NCI-H2081 treated with DMSO at 0.1 percent for 48 hours (cell line): ENCODE results near the gene NSG2.

Experiments
- DNase-seq: peaks from one replicate; lab custom pipeline; 2025; lab: John Stamatoyannopoulos, UW

Gene NSG2

DNA sequence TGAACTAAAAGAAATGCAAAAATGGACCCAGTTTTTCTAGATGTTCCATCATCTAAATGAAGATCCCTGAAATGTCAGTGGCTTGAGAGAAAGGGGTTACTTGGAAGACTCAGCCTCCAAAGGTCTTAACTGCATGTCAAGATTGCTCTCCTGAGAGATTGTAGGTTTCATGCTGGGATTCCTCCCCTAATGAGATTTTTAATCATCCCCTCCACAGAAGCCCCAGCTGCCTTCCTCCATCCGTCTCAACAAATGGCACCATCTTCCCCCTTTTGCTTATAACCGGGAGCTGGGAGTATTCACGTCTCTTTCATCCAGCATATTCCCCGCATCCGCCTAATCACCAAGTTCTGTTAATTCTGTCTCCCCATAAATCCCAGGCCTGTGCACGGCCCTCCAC lies 104.5 kb downstream of the NSG2 start:
- no peak for DNase-seq

DNA sequence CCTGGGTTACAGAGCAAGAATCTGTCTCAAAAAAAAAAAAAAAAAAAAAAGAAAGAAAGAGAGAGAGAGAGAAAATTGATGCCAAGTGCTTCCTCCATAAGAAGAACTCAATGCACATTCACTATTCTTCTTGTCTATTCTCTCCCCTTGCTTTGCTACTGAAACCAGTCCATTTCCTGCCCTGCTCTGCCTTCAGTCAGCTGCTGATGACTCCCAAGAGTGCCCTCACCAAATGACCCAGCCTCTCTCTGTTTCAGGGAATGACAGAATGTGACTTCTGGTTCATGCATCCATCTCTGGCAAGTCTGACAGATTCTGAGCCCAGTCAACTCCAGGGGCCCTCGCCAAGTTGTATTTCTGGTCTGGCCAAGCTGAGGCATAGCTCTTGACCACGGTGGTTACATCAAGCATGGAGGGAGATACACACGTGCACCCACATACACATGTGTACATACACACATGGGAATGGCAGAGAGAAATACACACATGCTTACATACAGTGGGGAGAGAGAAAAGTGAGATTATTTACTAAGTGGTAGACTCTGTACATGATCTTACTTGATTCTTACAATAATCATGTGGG lies 106.2 kb downstream of the NSG2 start:
- DNase-seq = no peak

DNA sequence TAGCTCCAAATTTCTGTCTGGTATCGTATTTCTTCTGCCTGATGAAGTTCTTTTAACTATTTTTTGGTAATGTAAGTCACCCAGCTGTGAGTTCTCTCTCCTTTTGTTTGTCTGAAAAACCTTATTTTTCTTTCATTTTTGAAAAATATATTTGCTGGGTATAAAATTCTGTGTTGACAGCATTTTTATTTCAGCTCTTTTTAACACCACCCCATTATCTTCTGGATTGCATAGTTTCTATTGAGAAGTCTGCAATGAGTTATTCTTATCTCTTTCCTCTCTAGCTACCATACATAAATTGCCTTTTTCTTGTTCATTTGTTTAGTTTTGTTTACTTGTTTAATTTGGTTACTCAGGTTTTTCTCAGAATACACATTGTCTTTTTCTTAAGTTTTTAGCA lies 109.1 kb downstream of the NSG2 start:
- no peak for DNase-seq

DNA sequence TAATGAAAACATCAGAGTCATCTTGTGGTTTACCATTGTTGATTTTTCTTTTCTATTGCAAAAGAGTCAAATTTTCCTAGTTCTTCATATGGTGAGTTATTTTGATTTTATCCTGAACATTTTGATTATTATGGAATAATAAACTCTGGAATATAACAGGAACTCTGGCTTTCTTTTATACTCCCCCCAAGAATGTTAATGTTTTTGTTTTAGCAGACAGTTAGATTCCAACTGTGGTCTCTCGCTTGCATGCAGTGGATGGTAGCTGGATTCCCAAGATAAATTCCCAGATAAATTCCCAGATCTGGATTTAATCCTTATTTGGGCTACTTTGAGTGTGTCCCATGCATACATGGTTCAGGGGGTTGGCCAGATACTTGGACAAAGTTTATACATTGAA lies 109.8 kb downstream of the NSG2 start:
- no peak for DNase-seq

DNA sequence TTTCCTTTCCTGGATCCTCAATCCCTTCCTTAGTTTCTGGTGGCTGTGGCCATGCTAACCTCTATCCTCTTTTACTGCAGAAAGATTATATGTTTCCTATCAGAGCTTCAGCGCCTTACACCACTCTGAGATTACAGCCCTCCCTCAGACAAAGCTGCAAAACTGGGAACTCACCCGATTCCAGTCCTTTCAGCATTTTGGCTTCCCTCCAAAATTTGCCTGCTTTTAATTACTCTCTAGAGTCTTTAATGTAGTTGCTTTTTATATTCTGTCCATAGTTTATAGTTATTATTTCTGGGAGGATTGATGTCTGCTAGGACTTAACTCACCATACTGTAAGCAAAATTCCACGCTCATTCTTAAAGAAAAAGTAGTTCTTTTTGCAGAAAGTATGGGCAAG lies 110.2 kb downstream of the NSG2 start:
- no peak for DNase-seq

DNA sequence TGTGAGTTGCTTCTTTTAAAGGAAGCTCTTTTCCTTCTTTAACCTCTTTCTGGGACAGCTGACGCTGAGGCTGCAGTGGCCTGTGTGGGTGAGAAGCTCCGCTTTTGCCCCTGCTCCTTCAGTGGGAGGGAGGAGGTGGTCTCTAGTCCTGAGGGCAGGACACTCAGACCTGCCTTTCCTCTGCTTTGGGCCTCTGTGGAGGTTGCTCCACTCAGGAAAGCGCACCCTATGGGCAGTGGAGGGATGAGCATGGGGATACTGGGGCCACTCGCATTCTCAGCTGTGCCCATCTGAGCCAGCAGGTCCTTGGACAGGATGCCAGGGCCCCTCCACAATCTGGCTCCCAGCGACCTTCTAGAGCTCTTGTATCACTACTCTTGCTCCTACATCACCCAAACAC lies 111.5 kb downstream of the NSG2 start:
- no peak for DNase-seq
